GM19193 (cell line): ENCODE results near the gene PRKCI.

ENCODE experiments used
- POLR2A ChIP-seq: IDR thresholded peaks from 4 replicates; pipeline ENCODE4 v1.6.1; 2011; ENCODE audit not compliant: insufficient read depth, insufficient read length; ENCODE audit errors: extremely low read depth

The PRKCI gene

GRCh38 chr3:170211668-170212067, 10.6 kb upstream of the PRKCI start:
- TF ChIP-seq POLR2A, result no peak

GRCh38 chr3:170219850-170220249, 2.4 kb upstream of the PRKCI start:
- TF ChIP-seq POLR2A, result no peak

- TF ChIP-seq POLR2A, result no peak
Measured at GRCh38 chr3:170220871-170221270, 1.4 kb upstream of the PRKCI start.

GRCh38 chr3:170222647-170223541, 670 bp downstream of the PRKCI start:
- TF ChIP-seq POLR2A, result no peak

- no peak for TF ChIP-seq POLR2A
Measured at GRCh38 chr3:170225166-170225565, 2.9 kb downstream of the PRKCI start.

GRCh38 chr3:170226426-170226960, 4.3 kb downstream of the PRKCI start:
- TF ChIP-seq POLR2A, result no peak

GRCh38 chr3:170228093-170228766, 6.0 kb downstream of the PRKCI start:
- no peak for TF ChIP-seq POLR2A

GRCh38 chr3:170232266-170232665, 10.0 kb downstream of the PRKCI start:
- no peak for TF ChIP-seq POLR2A

- TF ChIP-seq POLR2A, result no peak
Measured at GRCh38 chr3:170233530-170233929, 11.3 kb downstream of the PRKCI start.

GRCh38 chr3:170240142-170240541, 17.9 kb downstream of the PRKCI start:
- TF ChIP-seq POLR2A, result no peak

- TF ChIP-seq POLR2A, result no peak
Measured at GRCh38 chr3:170240671-170241070, 18.4 kb downstream of the PRKCI start.

GRCh38 chr3:170244576-170244975, 22.4 kb downstream of the PRKCI start:
- no peak for TF ChIP-seq POLR2A

- no peak for TF ChIP-seq POLR2A
Measured at GRCh38 chr3:170247875-170248274, 25.7 kb downstream of the PRKCI start.

GRCh38 chr3:170256597-170256996, 34.4 kb downstream of the PRKCI start:
- TF ChIP-seq POLR2A, result no peak

GRCh38 chr3:170257145-170257544, 34.9 kb downstream of the PRKCI start:
- TF ChIP-seq POLR2A, result no peak

GRCh38 chr3:170258105-170258487, 35.9 kb downstream of the PRKCI start:
- TF ChIP-seq POLR2A, result no peak
